Gastroesophageal sphincter (tissue), 3 donors: ENCODE data around the gene SUGCT.

Experiments
- CTCF ChIP-seq, 4 experiments: fragments of 200-600 bp in 2 of 4; fragments of 450-650 bp in 2 of 4; sonication (generic) in 1 of 4; IDR thresholded peaks; one replicate each; pipeline ENCODE4 v1.5.1; 2017 to 2019; ENCODE audit warnings: antibody characterized with exemption in 4 of 4, mild to moderate bottlenecking in 2 of 4, moderate library complexity in 2 of 4
- EP300 ChIP-seq: sonication (generic); formaldehyde crosslinking; IDR thresholded peaks from one replicate; pipeline ENCODE4 v1.6.1; 2017; ENCODE audit warnings: antibody characterized with exemption, mild to moderate bottlenecking
- POLR2A ChIP-seq, 2 donors: fragments of 450-650 bp; IDR thresholded peaks; one replicate each; pipeline ENCODE4 v1.6.1; 2017; ENCODE audit warnings: antibody characterized with exemption in 2 of 2, mild to moderate bottlenecking in 2 of 2, moderate library complexity in 1 of 2
- POLR2AphosphoS5 ChIP-seq: sonication (generic); formaldehyde crosslinking; IDR thresholded peaks from one replicate; pipeline ENCODE4 v1.6.1; 2017; ENCODE audit warnings: antibody characterized with exemption

DNA sequence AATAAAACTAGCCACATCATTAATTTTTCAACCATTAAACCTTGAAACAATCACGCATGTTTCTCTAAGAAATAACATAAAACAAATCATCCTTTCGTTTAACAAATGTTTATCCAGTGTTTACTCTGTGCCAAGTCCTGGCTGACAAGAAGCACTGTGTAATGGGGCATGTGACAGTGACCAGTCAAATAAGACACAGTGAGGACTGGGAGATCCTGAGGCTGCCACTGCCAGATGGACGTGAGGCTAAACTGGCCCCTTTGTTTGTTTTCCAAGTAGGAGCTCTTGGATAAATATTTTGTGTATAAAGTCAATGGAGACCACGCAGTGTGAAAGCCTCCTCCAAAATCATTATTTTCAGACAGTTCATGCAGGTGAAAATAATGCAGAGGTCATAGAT, 626.2 kb downstream of the SUGCT start:
- TF ChIP-seq CTCF (IDR thresholded peaks at IDR 0.05) (no peak), POLR2A (IDR thresholded peaks at IDR 0.05) (no peak), POLR2AphosphoS5 (no peak), EP300 (no peak)
